Ovary (tissue), 3 donors: ENCODE measurements around the gene PDE4C.

Experiments
- CTCF ChIP-seq, 3 donors: fragments of 450-650 bp in 2 of 3; fragments of 200-600 bp in 1 of 3; IDR thresholded peaks; one replicate each; pipeline versions ENCODE4 v1.5.1 to v1.8.0; 2016 to 2022; ENCODE audit warnings: antibody characterized with exemption in 3 of 3, mild to moderate bottlenecking in 1 of 3
- EP300 ChIP-seq: sonication (generic); formaldehyde crosslinking; IDR thresholded peaks from one replicate; pipeline ENCODE4 v1.6.1; 2017; ENCODE audit warnings: antibody characterized with exemption
- POLR2A ChIP-seq: fragments of 450-650 bp; IDR thresholded peaks from one replicate; pipeline ENCODE4 v1.6.1; 2017; ENCODE audit warnings: antibody characterized with exemption, mild to moderate bottlenecking, moderate library complexity
- donor health status: DM: no; HTN: no; CAD: no.

GRCh38 chr19:18231775-18232174 lies 5.5 kb upstream of the PDE4C start:
- TF ChIP-seq POLR2A (no peak), CTCF (IDR thresholded peaks at IDR 0.05) (no peak), EP300 (no peak)
